Activated naive CD4-positive, alpha-beta T cell treated with anti-CD3 and anti-CD28 coated beads, Interleukin-2, amount 50 U/mL, for 16 hours (primary cell): ENCODE data around the gene CLNS1A.
"Not testable (repeated sequence)": the region's sequence is repeated elsewhere in the genome, so short reads cannot be mapped to it uniquely, and the experiment has no call there.

Experiments
- DNase-seq: peaks from one replicate; pipeline ENCODE4 v3.0.0-alpha.2; 2020

Gene CLNS1A

GRCh38 chr11:77617892-77618291 lies 19.7 kb downstream of the CLNS1A start:
- DNase-seq, result no peak

DNA sequence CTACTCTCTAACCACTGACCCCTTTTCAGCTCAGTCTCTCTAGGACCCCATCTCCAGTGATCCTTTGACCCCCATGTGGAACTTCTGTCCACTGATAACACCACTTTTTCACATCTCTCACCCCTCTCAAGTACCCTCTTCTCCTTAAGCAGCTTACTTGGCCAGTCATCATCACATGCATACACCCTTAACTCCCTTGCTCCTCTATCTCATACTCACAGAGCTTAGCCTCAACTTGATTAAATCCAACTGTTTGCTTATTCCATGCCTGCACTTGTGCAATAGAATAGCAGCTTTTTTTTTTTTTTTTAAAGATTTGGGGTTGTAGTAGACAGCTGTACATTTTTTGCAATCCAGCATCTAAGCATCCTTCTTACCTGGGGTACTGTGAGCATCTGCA lies 25.7 kb downstream of the CLNS1A start:
- no peak for DNase-seq

DNA sequence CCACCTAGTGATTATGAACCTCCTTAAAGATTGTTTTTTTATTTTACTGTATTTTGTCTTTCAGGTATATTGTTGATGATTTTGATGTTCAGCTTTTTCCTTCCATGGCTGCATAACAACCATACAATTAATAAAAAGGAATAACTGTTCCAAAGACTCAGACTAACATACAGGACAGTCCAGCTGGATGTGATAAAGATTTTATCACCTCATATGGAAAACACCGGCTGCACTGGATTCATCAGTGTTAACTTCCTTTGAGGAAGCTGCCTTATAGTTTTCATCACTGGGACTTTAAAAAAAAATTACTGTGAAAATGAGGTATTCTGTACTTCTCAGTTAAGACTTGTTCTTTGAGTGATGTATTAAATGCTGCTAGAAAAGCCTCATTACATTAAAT lies 28.4 kb downstream of the CLNS1A start:
- no peak for DNase-seq

DNA sequence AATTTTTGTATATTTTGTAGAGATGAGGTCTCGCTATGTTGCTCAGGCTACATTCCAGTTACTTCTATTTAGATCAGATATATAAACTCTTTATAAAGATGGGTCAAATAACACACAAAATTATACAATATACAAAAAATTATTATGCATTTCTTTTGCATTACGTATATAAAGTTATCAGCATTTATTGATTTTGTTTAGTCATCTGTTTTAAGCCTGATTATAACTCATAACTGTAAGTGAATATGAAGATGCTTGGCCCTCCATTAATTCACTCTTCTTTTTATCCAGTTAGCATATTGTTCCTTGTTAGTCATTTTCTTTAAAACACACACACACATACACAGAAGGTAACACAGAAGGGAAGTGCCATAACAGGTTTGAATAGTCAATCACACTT lies 33.3 kb downstream of the CLNS1A start:
- no peak for DNase-seq

DNA sequence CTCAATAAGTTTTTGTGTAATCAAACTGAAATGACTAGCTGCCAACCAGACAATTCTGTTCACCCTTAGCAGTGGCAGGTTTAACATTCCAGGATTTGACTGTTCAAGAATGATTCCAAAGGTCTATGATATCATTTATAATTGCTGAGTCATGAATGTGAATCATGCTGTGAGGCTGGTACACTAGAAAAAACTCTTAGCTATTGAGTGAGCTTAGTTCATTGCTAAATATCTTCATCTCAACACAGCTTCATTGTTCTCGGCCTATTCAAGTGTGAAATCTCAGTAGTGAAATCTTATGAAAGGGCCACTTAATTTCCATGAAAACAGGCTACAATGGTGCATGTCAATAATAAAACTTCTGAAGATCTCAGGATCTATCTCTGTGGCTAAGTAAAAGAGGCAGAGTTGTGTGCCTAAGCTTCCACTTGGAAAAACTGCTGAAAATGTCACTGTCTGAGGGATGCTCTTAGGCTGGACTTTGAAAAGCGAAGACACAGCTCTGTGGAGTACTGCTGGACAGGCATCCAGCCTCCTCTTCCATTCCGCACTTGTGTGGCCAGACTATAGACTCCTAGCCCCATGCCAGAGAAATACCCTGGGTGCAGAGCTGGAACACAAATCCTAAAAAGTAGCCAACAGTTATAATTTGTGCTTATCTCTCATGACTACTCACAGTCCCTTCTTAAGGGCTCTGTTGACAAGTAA lies 35.1 kb downstream of the CLNS1A start:
- no peak for DNase-seq

GRCh38 chr11:77598195-77598594 lies 39.4 kb downstream of the CLNS1A start:
- no peak for DNase-seq

- no peak for DNase-seq
Observed at GRCh38 chr11:77596626-77597025, 41.0 kb downstream of the CLNS1A start.

- DNase-seq, result no peak
Observed at GRCh38 chr11:77593883-77594282, 43.7 kb downstream of the CLNS1A start.

- DNase-seq, result no peak
Observed at GRCh38 chr11:77592727-77593126, 44.9 kb downstream of the CLNS1A start.

DNA sequence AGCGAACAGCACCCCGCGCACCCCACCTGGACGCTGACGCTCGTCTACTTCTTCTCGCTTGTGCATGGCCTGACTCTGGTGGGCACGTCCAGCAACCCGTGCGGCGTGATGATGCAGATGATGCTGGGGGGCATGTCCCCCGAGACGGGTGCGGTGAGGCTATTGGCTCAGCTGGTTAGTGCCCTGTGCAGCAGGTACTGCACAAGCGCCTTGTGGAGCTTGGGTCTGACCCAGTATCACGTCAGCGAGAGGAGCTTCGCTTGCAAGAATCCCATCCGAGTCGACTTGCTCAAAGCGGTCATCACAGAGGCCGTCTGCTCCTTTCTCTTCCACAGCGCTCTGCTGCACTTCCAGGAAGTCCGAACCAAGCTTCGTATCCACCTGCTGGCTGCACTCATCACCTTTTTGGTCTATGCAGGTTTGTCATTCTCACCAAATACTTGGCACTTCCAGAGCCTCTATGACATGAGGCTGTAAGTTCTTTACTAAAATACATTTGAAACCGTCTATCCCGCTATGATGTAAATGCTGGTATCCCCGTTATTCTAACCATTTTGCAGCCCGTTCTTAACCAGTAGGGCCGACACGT lies 47.3 kb downstream of the CLNS1A start:
- DNase-seq, result peak; percentile 17

- peak; percentile 57 for DNase-seq
Observed at GRCh38 chr11:77589521-77590193, 47.9 kb downstream of the CLNS1A start, which contains the start of gene AQP11. Gene AQP11, plus strand, starts transcription at chr11:77589953. Its CDS starts 40 bp downstream, at chr11:77589993.

GRCh38 chr11:77589181-77589520 lies 48.4 kb downstream of the CLNS1A start:
- DNase-seq, result no peak

GRCh38 chr11:77580712-77581337 lies 56.8 kb downstream of the CLNS1A start:
- DNase-seq, result no peak

- not testable (repeated sequence) for DNase-seq
Observed at GRCh38 chr11:77575428-77575827, 62.2 kb downstream of the CLNS1A start.

DNA sequence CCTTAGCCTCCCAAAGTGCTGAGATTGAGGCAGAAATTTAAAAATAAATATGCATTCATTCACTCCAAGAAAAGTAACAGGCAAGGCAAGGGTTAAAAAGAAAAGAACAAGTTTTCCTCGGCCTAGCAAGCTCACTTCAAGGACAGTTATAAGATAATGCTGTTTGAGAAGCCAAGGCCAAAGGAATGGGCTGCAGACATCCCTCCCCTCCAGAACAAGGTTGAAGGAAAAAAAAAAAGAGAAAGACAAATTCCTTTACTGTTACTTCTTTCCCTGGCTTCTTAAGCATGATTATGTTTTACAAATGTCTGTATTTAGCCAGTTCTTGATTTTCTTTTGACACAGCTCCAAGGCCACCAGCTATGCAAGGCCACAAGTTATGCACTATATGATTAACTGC lies 66.7 kb downstream of the CLNS1A start:
- not testable (repeated sequence) for DNase-seq

DNA sequence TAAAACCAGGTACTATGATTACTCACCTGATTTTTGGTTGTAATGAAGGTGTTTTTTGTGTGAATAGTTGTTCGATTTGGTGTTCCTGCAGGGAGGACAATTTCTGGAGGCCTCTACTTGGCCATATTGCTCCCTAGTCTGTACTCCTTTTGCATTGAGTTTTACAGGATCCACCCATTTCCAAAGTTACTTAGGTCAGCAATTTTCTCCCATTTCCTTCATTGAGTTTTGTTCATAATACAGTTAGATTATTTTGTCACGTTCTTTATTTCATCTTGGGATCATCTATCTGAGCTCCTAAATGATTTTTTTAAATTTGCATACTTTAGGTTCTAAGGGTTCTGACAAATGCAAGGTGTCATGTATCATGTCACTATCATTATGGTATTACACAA lies 67.9 kb downstream of the CLNS1A start:
- no peak for DNase-seq

DNA sequence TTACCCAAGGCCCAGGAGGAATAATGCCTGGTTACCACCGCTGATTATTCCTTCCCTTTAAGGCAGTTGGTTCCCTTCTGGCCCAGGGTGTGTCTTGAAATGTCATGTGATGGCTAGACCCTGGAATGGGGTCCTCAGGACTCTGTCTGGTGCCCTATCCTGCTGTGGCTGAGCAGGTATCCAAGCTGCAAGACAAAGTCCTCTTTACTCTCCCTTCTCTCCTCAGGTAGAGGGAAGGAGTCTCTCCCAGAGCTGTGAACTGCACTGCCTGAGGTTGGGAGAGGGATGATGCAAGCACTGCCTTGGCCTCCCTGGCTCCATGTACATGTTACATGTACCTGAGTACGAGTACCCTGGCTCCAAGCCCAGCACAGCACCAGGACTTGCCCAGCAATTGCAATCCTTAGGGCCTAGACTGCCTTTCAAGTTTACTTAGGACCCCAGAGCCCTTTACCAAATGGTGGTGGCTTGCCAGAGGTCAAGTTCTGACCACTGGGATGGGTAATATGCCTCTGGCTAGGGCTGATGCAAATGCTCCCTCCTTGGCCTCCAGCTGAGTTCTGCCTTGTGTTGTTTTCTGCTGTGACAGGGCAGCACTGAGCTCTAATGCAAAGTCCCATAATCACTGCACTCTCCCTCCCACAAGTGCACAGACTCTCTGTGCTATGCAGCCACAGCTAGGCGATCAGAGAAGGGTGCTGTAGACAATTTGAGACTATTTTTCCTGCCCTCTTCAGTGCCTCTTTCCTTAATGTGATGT lies 68.5 kb downstream of the CLNS1A start:
- no peak for DNase-seq

DNA sequence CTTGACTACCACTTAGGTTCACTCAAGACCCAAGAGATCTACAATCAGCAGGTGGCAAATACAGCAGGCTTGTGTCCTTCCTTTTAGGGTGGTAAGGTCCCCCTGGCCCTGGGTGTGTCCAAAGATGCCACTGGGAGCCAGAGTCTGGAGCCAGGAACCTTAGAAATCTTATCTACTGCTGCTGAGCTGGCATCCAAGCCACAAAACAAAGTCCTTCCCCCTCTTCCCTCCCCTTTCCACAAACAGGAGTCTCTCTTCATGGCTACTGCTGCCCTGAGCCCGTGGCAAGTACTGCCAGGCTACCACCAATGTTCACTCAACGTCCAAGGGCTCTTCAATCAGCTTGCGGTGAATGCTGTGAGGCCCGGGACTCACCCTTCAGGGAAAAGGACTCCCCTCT lies 69.3 kb downstream of the CLNS1A start:
- no peak for DNase-seq
